NCI-H69 (cell line): ENCODE data around the gene NCOA7.
"Not testable (repeated sequence)": the region's sequence is repeated elsewhere in the genome, so short reads cannot be mapped to it uniquely, and the experiment has no call there.

Experiments
- DNase-seq: peaks from one replicate; lab custom pipeline; 2025; lab: John Stamatoyannopoulos, UW

Gene NCOA7

DNA sequence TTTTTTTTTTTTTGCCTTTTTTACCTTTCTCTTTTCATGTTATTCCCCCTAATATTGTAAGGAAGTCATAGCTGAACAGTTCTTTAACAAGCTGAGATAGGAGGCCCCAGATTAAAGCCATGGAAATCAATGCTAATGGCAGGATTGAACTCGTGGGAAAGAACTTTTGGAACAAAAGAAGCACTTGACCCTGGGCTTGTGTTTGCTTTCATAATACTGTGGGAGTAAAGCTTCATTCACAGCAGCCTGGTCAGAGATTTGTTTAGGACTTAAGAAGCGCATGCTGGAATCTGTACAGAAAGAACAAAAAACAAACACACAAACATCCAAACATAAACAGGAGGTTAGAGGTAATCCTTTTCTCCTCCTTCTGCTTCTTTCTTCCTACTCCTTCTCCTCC lies 36.2 kb upstream of the NCOA7 start:
- peak; percentile 29 for DNase-seq

DNA sequence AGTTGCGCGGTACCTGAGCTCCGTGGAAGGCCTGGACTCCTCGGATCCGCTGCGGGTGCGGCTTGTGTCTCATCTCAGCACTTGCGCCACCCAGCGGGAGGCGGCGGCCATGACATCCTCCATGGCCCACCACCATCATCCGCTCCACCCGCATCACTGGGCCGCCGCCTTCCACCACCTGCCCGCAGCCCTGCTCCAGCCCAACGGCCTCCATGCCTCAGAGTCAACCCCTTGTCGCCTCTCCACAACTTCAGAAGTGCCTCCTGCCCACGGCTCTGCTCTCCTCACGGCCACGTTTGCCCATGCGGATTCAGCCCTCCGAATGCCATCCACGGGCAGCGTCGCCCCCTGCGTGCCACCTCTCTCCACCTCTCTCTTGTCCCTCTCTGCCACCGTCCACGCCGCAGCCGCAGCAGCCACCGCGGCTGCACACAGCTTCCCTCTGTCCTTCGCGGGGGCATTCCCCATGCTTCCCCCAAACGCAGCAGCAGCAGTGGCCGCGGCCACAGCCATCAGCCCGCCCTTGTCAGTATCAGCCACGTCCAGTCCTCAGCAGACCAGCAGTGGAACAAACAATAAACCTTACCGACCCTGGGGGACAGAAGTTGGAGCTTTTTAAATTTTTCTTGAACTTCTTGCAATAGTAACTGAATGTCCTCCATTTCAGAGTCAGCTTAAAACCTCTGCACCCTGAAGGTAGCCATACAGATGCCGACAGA lies 31.4 kb upstream of the NCOA7 start:
- DNase-seq: no peak

DNA sequence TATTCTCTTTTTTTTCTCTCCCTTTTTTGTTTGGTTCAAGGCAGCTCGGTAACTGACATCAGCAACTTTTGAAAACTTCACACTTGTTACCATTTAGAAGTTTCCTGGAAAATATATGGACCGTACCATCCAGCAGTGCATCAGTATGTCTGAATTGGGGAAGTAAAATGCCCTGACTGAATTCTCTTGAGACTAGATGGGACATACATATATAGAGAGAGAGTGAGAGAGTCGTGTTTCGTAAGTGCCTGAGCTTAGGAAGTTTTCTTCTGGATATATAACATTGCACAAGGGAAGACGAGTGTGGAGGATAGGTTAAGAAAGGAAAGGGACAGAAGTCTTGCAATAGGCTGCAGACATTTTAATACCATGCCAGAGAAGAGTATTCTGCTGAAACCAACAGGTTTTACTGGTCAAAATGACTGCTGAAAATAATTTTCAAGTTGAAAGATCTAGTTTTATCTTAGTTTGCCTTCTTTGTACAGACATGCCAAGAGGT lies 30.8 kb upstream of the NCOA7 start:
- no peak for DNase-seq

DNA sequence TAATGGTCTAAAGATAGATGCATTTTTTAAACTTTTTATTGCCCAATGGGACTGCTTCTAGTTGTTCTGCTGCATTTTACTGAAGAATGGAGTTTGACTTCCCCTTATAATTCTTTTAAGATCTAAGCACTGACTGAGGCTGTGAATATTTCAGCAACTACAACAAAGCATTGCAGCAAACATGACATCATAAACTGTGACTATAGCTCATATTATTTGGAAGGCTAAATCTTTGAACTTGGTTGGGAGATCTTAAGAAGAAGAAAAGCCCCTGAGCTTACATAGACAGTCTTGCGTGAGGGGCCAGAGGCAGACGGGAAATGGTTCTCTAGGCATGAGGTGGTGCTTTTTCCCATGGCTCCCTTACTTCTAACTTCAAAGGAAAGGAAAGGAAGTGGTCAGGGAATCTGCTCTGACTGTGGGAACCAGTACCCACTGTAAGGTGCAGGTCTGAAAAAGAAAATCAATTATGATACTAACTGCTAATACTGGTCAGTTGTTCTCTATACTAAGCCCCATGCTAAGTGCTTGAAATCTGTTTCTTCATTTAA lies 26.6 kb upstream of the NCOA7 start:
- no peak for DNase-seq

DNA sequence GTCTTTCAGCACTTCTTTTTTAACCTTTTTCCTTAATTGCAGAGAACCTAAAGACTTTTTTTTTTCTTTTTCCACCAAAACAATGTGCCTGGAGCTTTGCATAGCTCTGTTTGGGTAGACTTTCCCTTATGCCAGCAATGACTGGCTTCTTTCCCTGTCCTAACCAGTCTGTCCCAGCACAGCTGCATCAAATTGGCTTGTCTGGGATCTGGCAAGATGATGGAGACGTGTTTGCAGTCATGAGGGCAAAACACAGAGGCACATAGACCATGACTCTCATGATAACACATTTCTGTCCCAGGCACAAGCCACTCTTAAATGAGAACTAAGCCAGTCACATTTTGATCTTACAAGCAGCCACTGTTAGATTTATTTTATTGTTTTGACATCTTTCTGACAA lies 24.8 kb upstream of the NCOA7 start:
- DNase-seq: no peak

DNA sequence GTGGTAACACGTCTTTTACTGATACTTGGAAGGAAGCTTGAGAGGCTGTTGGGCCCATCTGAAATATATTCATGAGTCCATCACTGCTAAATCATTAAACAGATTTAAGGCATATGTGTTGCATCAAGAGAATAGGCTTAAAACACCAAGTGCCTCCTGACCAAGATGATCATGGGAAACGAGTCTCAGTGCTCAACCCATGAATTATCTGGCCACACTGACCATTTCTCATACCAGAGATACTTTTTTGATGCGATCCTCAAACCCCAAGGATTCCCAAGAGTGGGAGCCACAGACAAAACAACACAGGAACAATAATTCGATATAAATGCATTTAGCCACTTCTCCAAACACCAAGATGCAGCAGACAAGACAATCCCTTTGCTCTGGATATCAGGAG lies 24.1 kb upstream of the NCOA7 start:
- DNase-seq: no peak

DNA sequence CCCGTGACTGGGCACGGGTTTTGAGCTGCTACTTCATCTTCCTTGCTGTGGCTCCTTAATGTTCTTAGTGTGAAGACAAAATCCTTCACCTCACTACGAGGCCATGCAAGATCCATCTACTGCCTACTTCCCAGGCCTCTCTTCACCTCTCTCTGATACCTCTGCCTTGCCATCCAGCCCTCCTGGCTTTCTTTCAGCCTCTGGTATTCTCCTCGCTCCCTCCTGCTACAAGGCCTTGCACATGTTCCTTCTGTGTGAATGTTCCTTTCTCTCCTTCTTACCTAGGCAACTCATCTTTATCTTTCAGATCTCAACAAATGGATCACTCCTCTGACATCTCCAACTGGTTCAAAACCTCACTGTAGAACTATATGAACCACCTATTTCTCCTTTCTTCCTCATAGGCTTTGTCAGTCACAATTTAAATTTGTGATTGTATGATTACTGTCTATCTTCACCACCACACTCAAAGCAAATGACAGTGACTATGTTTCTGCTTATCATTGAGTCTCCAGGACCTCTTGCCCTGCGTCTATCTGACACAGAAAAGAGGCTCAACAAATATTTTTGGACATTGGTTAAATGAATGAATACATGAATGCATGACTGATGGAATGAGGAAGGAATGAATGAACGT lies 21.5 kb upstream of the NCOA7 start:
- DNase-seq: no peak

DNA sequence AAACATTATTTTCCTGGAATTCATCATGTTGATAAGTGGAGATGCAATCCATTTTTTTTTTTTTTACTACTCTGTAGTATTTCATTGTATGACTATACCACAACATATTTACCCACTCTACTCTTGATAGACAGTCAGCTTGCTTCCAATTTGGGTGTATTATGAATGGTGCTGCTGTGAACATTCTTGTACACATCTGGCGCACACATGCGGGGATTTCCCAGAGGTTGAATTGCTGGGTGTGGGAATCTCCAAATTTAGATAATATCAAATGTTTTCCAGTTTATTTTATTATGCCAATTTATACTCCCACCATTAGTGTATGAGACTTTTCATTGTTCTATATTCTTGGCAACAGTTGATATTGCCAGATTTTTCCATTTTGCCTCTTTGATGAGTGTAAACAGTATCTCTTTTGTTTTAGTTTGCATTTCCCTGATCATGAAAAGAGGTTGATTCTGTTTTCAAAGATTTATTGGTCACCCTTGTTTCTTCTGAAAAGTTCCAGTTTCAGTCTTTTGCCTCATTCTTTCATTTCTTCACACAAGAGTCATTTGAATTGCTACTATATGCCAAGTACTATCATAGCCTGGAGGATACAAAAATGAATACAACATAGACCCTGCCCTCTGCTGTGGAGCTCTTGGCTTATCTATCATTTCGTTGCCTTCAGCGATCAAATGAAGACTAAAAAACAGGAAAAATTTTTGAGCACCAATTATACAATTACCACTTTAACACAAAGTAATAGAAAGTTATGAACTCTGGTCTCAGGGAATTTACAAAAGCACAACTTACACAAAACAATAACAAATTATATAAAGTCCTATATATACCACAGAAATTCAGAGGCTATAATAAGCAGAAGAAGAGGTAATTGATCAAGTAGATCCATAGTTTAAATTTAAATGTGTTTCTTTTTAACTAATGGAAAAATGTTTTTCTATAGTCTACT lies 17.1 kb upstream of the NCOA7 start:
- no peak for DNase-seq

DNA sequence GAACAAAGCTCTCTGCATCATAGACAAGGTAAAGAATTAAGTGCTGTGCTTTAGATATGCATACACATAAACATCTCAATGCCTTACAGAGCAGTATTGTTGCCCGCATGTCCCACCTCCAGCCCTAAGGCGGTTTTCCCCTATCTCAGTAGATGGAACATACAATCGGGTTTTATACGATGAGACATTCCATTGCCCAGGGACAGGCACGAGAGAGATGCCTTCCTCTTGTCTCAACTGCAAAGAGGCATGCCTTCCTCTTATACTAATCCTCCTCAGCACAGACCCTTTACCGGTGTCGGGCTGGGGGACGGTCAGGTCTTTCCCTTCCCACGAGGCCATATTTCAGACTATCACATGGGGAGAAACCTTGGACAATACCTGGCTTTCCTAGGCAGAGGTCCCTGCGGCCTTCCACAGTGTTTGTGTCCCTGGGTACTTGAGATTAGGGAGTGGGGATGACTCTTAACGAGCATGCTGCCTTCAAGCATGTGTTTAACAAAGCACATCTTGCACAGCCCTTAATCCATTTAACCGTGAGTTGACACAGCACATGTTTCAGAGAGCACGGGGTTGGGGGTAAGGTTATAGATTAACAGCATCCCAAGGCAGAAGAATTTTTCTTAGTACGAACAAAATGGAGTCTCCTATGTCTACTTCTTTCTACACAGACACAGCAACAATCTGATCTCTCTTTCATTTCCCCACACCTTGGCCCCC lies 14.5 kb upstream of the NCOA7 start:
- DNase-seq: not testable (repeated sequence)

DNA sequence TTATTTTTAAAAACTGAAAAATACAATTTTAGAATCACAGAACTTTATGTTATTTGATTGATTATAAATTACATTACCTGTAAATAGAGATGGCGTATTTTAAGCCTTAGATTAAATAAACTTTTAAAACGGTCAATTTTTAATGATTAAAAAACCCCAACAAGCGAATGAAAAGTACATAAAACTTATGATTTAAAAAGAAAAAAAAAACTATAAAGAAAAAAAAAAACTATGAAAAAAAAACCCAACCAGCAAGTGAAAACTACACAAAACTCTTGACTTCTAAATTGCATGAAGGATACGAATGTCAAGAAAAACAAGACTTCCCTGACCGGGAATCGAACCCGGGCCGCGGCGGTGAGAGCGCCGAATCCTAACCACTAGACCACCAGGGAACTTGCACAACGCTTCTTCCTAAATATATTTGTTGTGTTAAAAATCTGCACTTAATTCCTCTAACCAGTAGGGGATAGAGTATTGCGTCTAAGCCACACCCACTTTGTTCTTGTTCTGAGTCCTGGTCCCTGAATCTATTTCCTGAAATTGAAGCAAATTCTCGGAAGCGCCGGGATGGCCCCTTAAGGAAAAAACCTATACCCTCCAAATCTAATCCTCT lies 10.7 kb upstream of the NCOA7 start:
- DNase-seq: peak; percentile 97

DNA sequence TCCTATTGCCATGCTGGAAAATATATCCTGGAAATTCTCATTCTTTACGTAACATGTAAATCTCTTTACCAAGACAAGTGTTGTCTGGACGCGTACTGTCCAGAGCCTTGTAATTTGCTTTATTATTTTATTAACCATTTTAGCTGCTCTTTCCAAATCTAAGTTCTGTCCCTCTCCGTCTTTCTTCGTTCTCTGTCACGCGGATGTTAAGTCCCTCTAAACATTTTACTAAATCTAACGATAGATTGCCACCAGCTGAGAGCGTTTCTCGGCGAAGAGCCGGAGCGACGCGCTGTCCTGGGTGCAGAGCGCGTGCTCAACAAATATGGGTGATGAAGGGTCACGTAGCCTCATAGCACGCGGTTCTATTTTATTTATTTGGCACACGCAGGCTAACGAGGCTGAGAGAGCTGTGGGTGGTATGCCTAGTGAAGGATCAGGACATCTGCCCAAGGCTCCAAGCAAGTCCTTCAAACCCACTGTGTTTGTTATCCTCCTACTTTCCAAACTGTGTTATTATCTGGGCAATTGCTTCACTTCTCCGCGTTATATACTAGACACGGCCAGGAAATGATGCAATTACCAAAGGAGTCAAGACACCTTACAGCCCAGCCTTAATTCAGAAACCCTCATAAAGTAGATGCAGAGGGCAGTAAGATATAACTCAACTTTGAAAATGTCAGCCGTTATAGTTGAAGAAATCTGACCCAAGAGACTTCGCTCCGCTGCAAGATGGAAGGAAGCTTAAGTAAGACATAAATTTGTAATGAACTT lies 10.0 kb upstream of the NCOA7 start:
- DNase-seq: peak; percentile 92

DNA sequence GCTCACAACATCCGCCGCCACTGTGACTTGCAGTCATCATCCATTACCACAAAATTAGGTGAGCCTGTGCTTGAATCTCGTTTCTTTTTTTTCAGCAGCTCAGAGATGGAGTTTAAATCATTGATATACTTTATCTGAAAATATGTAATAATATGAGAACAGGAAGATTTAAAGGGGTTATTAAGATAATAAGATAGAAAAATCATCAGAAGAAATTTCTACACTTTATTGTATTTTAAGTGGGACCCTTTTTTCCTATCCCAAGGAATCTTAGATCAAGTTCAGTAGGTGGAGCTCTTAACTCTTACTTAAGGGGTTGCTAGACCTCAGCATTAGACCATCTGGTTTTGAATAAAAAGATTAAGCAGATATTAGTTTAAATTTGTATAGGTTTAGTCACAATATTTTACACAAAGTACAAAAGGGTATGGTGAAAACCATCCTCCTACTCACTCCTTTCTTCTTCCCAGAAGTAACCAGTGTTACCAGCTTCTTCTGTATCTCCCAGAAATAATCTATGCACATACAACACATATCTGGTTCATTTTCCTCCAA lies 9.4 kb upstream of the NCOA7 start:
- peak; percentile 80 for DNase-seq

DNA sequence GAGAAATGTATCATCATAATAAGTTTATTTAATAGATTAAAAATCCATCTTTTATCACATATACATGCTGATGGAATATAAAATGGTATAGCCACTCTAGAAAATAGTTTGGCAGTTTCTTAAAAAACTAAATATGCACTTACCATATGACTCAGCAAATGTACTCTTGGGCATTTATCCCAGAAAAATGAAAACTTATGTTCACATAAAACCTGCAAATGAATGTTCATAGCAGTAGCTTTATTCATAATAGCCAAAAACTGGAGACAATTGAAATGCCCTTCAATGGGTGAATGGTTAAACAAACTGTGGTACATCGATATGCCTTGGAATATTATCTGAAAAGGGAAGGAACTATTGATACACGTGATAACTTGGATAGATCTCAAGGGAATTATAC lies 6.4 kb upstream of the NCOA7 start:
- DNase-seq: no peak

DNA sequence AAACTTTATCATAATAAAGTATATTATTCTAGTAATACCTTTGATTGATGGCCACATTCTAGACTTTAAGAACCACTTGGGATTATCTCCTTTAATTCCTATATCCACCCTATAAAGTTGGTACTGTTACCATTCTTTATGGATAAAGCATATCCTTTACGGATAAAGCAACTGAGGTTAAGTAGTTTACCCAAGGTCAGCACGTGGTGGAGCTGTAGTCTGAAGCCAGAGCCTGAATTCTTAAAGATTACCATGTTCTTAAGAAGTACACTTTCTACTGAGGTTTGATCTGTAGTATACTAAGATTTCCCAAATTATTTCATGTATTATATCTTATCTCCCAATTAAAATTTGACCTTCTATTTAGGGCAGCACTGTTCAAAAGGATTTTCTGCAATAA lies 3.0 kb upstream of the NCOA7 start:
- DNase-seq: peak; percentile 20

DNA sequence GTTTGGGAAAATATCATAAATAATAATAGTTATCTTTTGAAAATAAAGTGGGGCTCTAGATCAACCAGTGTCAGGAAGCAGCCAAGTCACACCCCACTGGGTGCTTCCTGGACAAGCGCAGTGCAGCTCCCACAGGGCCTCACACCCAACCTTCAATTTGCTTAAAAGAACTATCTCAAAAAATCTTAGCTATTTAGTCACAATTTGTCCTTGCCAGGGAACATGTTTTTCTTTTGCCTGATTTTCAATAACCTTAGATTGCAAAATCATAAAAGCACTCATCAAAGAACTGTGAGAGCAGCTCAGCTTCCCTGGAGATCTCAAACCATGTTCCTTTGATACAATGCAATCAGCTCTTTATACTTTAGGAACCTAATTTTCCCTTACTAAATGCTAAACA lies 1.6 kb upstream of the NCOA7 start:
- DNase-seq: peak; percentile 58

DNA sequence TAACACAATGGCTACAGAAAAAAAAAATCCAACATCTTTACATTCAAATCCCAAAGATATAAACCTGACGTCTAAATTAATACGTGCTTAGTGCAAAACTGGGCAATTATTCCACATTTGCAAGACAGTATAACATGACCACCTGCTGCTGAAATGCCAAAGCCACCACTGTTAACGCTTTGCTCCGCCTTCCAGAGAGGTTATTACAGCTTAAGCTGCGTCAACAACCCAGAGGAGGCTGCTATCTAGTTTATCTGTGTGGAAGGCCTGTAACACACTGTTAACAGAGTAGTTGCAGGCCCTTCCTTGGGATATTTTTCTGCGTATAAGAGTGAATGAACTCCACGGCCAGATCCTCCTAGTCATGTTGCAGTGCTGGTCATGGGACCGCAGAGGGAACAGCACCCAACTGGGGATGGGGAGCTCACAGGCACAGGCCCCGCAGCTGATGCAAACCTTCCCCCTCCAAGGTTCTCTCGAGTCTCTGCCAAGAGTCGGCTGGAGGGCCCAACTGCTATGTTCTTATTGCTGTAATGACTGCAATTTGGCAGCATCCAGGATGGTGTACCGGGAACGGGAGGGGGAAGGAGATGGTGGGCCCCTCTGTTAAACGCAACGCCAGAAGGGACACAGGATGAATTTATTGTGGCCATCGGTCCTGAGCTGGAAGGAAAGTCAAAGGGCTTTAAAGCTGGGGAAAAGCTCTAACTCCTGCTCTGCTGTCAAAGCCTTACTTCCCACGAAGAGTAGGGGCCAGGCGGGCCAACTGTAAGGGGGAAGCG lies 993 bp upstream of the NCOA7 start:
- peak; percentile 91 for DNase-seq

DNA sequence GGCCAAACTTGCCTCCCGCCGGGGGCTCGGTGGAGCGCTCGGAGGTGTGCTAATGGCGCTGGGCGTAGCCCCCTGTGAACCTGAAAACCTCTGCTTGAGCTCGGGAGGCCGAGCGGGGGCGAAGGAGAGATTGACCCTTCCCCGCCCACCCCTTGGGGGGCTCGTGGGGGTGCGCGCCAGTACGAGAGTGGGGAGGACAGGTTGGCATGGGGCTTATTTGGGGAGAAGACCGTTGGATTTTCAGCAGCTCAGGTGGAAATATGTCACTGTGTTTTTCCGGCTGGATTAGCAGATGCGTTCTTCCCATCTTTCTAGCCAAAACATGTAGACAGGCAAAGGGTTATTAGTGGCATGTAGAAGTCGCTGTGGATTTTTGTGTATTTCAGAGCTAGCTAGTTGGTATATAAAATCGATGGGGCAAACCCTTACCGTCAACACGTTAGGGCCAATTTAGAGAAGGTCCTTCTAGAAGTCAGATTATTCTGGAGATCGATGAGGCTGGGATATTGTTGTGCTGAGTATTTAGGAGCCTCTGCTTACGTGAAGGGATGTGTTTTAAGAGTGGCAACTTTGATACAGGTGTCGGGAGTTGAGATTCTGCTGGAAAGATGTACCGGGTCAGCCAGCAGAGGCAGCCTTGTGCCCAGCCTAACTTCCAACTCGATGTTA lies 525 bp downstream of the NCOA7 start:
- peak; percentile 83 for DNase-seq

DNA sequence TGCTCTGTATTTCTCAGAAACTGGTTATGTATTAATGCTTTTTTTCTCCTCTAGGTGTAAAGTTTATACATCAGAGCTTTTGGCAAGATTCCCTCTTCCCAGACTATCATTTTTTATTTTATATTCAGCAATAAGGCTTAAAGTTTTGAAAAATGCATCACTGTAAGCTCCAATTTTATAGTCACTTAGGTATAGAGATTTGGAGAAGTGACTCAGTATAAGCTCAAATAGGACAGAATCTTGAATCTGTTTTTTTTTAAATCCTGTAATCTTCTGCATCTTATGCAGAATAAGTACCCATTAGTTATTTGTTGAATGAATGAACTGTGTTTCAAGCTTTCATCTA lies 1.0 kb downstream of the NCOA7 start:
- DNase-seq: no peak

DNA sequence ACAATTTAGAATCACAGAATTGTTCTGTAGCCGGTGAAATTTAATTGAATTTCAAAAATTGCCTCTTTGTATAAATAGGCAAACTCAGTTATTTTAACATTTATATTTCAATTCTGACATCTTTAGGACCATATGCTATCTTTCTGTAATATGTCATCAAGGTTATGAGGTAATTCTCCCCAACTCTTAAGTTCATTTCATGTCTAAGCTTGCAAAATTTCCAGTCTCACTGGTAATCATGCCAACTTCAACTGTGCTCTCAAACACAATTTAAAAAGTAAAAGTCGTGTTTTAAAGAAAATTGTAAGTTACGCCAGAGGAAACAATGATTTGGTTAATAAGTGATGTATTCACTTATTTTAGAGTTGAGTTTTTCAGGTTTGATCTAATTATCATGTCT lies 1.4 kb downstream of the NCOA7 start:
- DNase-seq: peak; percentile 32
